ENCODE measurements around the gene APLNR. TPM values are rescaled to one million over a fixed set of nuclear protein-coding genes. Genes with fewer than 3 reads are reported as not detected.

The APLNR gene
- total RNA-seq, 1 donor from 2014 or later, result 8.5 TPM

DNA sequence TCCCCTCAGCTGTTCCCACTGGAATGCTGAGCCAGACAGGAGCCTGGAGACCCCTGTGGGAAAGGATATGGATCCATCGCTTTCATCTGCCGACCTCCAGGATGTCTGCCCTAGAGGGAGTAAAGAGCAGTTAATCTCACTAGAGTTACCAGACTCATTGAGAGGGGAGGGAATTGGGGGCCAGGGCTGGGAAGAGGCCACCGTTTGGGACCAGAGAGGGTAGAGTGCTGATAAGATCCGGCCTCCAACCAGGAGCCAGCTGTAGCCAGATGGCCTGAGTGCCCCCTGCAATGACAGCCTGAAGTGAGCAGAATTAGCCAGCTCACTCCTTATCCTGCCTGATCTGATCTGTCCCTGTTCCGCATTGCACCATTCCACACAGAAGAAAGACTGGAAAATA, 3.7 kb upstream of the APLNR start:
- DNase-seq, result no peak
- Histone ChIP-seq H3K36me3 (no peaks in the 10 kb centered on the region), H3K27me3 (ENCODE audit: low read depth) (peaks cover 27% of the 10 kb centered on the region), H3K4me1 (peaks cover 61% of the 10 kb centered on the region), H3K4me3 (no peak overlapping the region), H3K27ac (replicated peaks) (peak overlapping the region; percentile 57), H3K9me3 (replicated peaks) (no peaks in the 10 kb centered on the region)
- TF ChIP-seq CTCF (IDR thresholded peaks at IDR 0.05; ENCODE audit: borderline replicate concordance), result no peak
- intact Hi-C loops (cut with micrococcal nuclease), result no loop called here

DNA sequence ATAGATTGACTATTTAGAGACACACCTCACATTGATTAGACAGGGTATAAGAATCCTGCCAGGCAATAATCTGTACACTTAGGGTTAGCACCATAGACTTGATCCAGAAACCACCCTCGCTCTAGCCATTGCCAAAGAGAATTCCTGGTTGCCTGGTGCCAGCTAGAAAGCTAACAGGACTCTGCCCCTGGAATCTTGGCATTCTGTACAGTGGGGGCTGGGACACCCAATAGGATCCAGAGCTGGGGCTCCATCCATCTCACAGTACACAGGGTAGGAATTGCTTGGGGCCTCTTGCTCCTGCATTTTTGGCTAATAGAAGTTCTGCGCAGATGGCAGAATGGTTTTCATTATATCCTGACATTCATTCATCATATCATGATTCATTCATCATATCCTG, 3.0 kb upstream of the APLNR start:
- Histone ChIP-seq H3K4me3 (no peak overlapping the region), H3K36me3 (no peaks in the 10 kb centered on the region), H3K27ac (replicated peaks) (peak overlapping the region; percentile 57), H3K4me1 (peaks cover 60% of the 10 kb centered on the region), H3K27me3 (ENCODE audit: low read depth) (peaks cover 35% of the 10 kb centered on the region), H3K9me3 (replicated peaks) (no peaks in the 10 kb centered on the region)
- TF ChIP-seq CTCF (IDR thresholded peaks at IDR 0.05; ENCODE audit: borderline replicate concordance), result no peak
- DNase-seq, result no peak
- intact Hi-C loops (cut with micrococcal nuclease), result no loop called here

DNA sequence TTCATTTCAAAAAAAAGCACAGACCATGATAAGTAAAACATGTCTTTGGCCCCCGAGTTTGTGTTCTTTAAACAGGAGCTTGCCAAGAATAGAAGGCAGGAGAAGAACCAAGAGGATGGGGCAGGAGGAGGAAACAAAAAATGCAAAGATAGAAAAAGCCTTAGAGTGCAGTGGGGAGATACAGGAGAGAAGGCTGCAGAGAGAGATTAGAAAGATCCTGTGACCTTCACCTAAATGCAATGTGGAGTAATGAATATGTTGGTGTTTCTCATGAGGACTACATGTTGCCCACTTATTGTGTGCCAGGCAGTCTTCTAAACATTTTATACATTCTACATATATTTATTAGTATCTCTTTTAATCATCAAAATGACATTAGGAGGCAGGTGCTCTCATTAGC, 2.3 kb upstream of the APLNR start:
- Histone ChIP-seq H3K27me3 (ENCODE audit: low read depth) (peaks cover 41% of the 10 kb centered on the region), H3K27ac (replicated peaks) (no peak overlapping the region), H3K4me1 (peaks cover 60% of the 10 kb centered on the region), H3K4me3 (no peak overlapping the region), H3K36me3 (no peaks in the 10 kb centered on the region), H3K9me3 (replicated peaks) (no peaks in the 10 kb centered on the region)
- no peak for TF ChIP-seq CTCF (IDR thresholded peaks at IDR 0.05; ENCODE audit: borderline replicate concordance)
- intact Hi-C loops (cut with micrococcal nuclease), result no loop called here
- no peak for DNase-seq

DNA sequence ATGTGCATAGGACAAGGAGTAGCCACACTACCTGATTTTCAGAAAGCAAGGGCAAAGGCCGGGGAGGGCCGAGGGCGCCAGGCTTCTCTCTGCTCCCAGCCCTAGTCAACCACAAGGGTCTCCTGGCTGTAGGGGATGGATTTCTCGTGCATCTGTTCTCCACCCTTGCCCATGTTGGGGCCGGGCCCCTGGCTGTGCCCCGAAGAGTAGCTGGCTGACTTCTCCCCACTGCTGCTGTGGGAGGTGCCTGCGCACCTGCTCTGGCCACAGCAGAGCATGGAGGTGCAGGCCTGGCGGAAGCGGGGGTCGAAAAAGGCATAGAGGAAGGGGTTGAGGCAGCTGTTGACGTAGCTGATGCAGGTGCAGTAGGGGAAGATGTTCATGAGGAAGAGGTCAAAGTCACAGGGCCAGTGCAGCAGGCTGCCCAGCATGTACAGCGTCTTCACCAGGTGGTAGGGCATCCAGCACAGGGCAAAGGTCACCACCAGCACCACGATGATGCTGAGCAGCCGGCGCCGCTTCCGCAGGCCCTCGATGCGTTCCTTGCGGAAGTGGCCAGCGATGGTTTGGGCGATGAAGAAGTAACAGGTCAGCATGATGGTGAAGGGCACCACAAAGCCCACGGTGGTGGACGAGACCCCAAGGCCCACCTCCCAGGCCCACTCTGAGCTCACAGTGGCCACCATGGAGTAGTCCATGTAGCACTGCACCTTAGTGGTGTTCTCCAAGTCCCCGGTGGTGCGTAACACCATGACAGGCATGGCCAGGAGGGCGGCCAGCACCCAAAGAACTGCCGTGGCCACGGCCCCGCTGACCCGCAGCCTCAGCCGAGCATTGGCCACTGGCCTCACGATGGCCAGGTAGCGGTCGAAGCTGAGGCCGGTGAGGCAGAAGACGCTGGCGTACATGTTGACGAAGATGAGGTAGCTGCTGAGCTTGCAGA, 1.0 kb downstream of the APLNR start:
- intact Hi-C loops (cut with micrococcal nuclease), result no loop called here
- H3K4me1 ChIP-seq, result peaks cover 61% of the 10 kb centered on the region
- H3K27ac ChIP-seq (replicated peaks), result peak overlapping the region; percentile 78
- no peaks in the 10 kb centered on the region for H3K9me3 ChIP-seq (replicated peaks)
- no peak for DNase-seq
- peaks cover 67% of the 10 kb centered on the region for H3K27me3 ChIP-seq (ENCODE audit: low read depth)
- TF ChIP-seq CTCF (IDR thresholded peaks at IDR 0.05; ENCODE audit: borderline replicate concordance), result no peak
- no peaks in the 10 kb centered on the region for H3K36me3 ChIP-seq
- peak overlapping the region; percentile 66 for H3K4me3 ChIP-seq

DNA sequence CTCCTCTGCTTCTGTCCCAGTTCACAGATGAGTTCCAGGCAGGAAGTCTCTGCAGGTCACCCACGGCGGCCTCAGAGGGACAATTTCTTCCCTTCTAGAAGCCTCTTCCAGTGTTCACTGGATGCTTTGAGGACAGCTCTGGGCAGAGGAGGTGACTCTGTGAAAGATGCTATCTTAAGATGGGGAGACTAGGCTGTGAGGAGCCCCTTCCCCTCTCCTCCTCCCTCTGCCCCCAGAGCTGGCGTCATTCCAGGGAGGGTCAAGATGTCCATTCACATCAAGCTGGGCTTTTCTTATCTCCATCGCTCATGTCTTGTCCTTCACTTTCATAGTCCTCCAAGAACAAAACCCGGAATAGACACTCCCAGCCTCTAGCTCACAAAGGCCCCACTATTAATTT, 3.3 kb downstream of the APLNR start:
- intact Hi-C loops (cut with micrococcal nuclease), result no loop called here
- DNase-seq, result no peak
- Histone ChIP-seq H3K27ac (replicated peaks) (peak overlapping the region; percentile 78), H3K9me3 (replicated peaks) (no peaks in the 10 kb centered on the region), H3K27me3 (ENCODE audit: low read depth) (peaks cover 76% of the 10 kb centered on the region), H3K36me3 (no peaks in the 10 kb centered on the region), H3K4me1 (peaks cover 66% of the 10 kb centered on the region), H3K4me3 (peak overlapping the region; percentile 66)
- TF ChIP-seq CTCF (IDR thresholded peaks at IDR 0.05; ENCODE audit: borderline replicate concordance), result no peak
